HepG2 (cell line): ENCODE results near the gene ZMIZ2.

Experiments used
- GRHL1 ChIP-seq: sonication (generic); formaldehyde crosslinking; conservative IDR thresholded peaks from 2 replicates; pipeline ENCODE4 v1.8.0; 2022; ENCODE audit warnings: missing genetic modification reagents
- MZF1 ChIP-seq: sonication (generic); formaldehyde crosslinking; IDR thresholded peaks from 2 replicates; pipeline ENCODE4 v1.8.1; 2023; ENCODE audit warnings: mild to moderate bottlenecking, missing genetic modification reagents, borderline replicate concordance
- PATZ1 ChIP-seq: sonication (generic); formaldehyde crosslinking; IDR thresholded peaks from 2 replicates; pipeline ENCODE4 v1.4.0; 2020; ENCODE audit warnings: missing genetic modification reagents
- POLR2AphosphoS2 ChIP-seq: IDR thresholded peaks from 2 replicates; pipeline ENCODE4 v1.6.1; 2011; ENCODE audit warnings: low read depth, low read length, improper control_type of control experiment
- SIN3A ChIP-seq: IDR thresholded peaks from 2 replicates; pipeline ENCODE4 v1.6.1; 2011; ENCODE audit warnings: low read depth, mild to moderate bottlenecking, control low read depth, low read length, borderline replicate concordance
- ZNF496 ChIP-seq: sonication (generic); formaldehyde crosslinking; IDR thresholded peaks from 2 replicates; pipeline ENCODE4 v1.8.1; 2023; ENCODE audit warnings: mild to moderate bottlenecking, moderate library complexity, missing genetic modification reagents; ENCODE audit not compliant: insufficient replicate concordance
- TF ChIP-seq, protein P1 (sequence below): IDR thresholded peaks from 2 replicates; pipeline ENCODE4 v1.6.1; 2016; ENCODE audit warnings: missing compliant biosample characterization, missing genetic modification reagents, borderline replicate concordance
- TF ChIP-seq, protein P2 (sequence below): sonication (generic); formaldehyde crosslinking; IDR thresholded peaks from 2 replicates; pipeline ENCODE4 v1.8.0; 2022; ENCODE audit warnings: mild to moderate bottlenecking, missing genetic modification reagents, moderate library complexity

- TF ChIP-seq, protein P1, sequence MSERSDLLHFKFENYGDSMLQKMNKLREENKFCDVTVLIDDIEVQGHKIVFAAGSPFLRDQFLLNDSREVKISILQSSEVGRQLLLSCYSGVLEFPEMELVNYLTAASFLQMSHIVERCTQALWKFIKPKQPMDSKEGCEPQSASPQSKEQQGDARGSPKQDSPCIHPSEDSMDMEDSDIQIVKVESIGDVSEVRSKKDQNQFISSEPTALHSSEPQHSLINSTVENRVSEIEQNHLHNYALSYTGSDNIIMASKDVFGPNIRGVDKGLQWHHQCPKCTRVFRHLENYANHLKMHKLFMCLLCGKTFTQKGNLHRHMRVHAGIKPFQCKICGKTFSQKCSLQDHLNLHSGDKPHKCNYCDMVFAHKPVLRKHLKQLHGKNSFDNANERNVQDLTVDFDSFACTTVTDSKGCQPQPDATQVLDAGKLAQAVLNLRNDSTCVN (CRISPR knock-in tag) = no peak
- no peak for TF ChIP-seq ZNF496 (CRISPR knock-in tag)
- no peak for TF ChIP-seq GRHL1
- TF ChIP-seq SIN3A = no peak
- TF ChIP-seq MZF1 (CRISPR knock-in tag) = no peak
- TF ChIP-seq POLR2AphosphoS2 = no peak
- TF ChIP-seq PATZ1 (CRISPR knock-in tag) = no peak
- TF ChIP-seq, protein P2, sequence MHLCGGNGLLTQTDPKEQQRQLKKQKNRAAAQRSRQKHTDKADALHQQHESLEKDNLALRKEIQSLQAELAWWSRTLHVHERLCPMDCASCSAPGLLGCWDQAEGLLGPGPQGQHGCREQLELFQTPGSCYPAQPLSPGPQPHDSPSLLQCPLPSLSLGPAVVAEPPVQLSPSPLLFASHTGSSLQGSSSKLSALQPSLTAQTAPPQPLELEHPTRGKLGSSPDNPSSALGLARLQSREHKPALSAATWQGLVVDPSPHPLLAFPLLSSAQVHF (CRISPR knock-in tag) = no peak
Observed at GRCh38 chr7:44762726-44763522, 14.3 kb downstream of the ZMIZ2 start.
